ENCODE data around the gene LRRC32. TPM values are rescaled to one million over a fixed set of nuclear protein-coding genes. Genes with fewer than 3 reads are reported as not detected.

Gene LRRC32
- total and polyA plus RNA-seq, 10 of the 15 experiments (the other 5 are each of a cell fraction or from before 2014, with no cell fraction given) = 0.56 to 20.8 (median 7.4) TPM

- H3K4me1 ChIP-seq (ENCODE audit: control insufficient read depth, insufficient read depth, low read length) = peaks cover 34% of the 10 kb centered on the region
- H4K20me1 ChIP-seq (ENCODE audit: control insufficient read depth, insufficient read depth) = no peaks in the 10 kb centered on the region
- DNase-seq (ENCODE audit: low read depth, low spot score) (no peak), FAIRE-seq (no peak), ATAC-seq (no peak)
- RAD21 ChIA-PET (ENCODE audit: unreplicated experiment) = interaction anchor here (3.2 kb wide), 1 partner anchor 11 kb away, joined by 23 read pairs; no protein-coding TSS in a partner anchor
- no peak overlapping the region for H3K9ac ChIP-seq (ENCODE audit: control insufficient read depth, insufficient read depth, low read length)
- intact Hi-C loops (cut with micrococcal nuclease; ENCODE audit: unreplicated experiment) (no loop called here), in situ Hi-C loops (cut with MboI) (no loop called here)
- SMC1A ChIA-PET (ENCODE audit: uncharacterized antibody, unreplicated experiment) = interaction anchor here (0.7 to 2.3 kb wide), 6 partner anchors 9 to 64 kb away, joined by 3 to 9 read pairs (median 4); no protein-coding TSS in a partner anchor
- H2AFZ ChIP-seq (ENCODE audit: control insufficient read depth, low read depth, low read length) = no peak overlapping the region
- no peaks in the 10 kb centered on the region for H3K9me3 ChIP-seq (replicated peaks; ENCODE audit: control insufficient read depth, insufficient read depth, low read length)
- H3K79me2 ChIP-seq (ENCODE audit: control insufficient read depth, insufficient read depth, low read length) = no peaks in the 10 kb centered on the region
- H3K27me3 ChIP-seq (replicated peaks in 1 of 2; ENCODE audit: control insufficient read depth in 2 of 2, insufficient read depth in 2 of 2, low read length in 1 of 2) = no peaks in the 10 kb centered on the region; a peak in 1 of 4 replicates
- no peak overlapping the region for H3K27ac ChIP-seq (ENCODE audit: control insufficient read depth, insufficient read depth)
- no peak overlapping the region for H3K4me2 ChIP-seq (ENCODE audit: control insufficient read depth, insufficient read depth)
- BruUV-seq (replicated peaks) = no TSS peak
- CTCF ChIA-PET = interaction anchor here (0.8 to 3.6 kb wide), 3 partner anchors 28 to 65 kb away, joined by 3 to 12 read pairs (median 10); no protein-coding TSS in a partner anchor
- 58% methylated on average over 2 of the region's 2 CpGs for WGBS (ENCODE audit: insufficient coverage, insufficient replicate concordance, low lambda C conversion rate, missing lambda C conversion rate)
- no peaks in the 10 kb centered on the region for H3K36me3 ChIP-seq (ENCODE audit: control insufficient read depth in 2 of 2, insufficient read depth in 2 of 2, low read length in 1 of 2)
- POLR2A ChIA-PET = interaction anchor here (1.0 to 2.9 kb wide), 2 partner anchors 8 to 34 kb away, joined by 3 to 15 read pairs; no protein-coding TSS in a partner anchor
- no peak overlapping the region for H3K4me3 ChIP-seq
- TF ChIP-seq IRF4 (IDR thresholded peaks at IDR 0.05; ENCODE audit: low read depth, low read length) (no peak), CHD2 (IDR thresholded peaks at IDR 0.05; ENCODE audit: borderline replicate concordance, low read depth, low read length) (no peak), NR2F1 (conservative IDR thresholded peaks at IDR 0.05) (no peak), SMARCA5 (IDR thresholded peaks at IDR 0.05) (no peak), PAX8 (IDR thresholded peaks at IDR 0.05) (no peak), BMI1 (IDR thresholded peaks at IDR 0.05; ENCODE audit: borderline replicate concordance) (no peak), ZNF622 (IDR thresholded peaks at IDR 0.05) (no peak), SREBF1 (IDR thresholded peaks at IDR 0.05; ENCODE audit: low read length) (no peak), RCOR1 (conservative IDR thresholded peaks at IDR 0.05; ENCODE audit: low read depth, low read length) (no peak), ASH2L (IDR thresholded peaks at IDR 0.05; ENCODE audit: borderline replicate concordance, low read depth) (no peak), ZNF217 (IDR thresholded peaks at IDR 0.05) (no peak), RUNX3 (IDR thresholded peaks at IDR 0.05; ENCODE audit: low read length) (no peak), CHD1 (IDR thresholded peaks at IDR 0.05; ENCODE audit: low read depth, low read length) (no peak)
- TF ChIP-seq, protein P1, sequence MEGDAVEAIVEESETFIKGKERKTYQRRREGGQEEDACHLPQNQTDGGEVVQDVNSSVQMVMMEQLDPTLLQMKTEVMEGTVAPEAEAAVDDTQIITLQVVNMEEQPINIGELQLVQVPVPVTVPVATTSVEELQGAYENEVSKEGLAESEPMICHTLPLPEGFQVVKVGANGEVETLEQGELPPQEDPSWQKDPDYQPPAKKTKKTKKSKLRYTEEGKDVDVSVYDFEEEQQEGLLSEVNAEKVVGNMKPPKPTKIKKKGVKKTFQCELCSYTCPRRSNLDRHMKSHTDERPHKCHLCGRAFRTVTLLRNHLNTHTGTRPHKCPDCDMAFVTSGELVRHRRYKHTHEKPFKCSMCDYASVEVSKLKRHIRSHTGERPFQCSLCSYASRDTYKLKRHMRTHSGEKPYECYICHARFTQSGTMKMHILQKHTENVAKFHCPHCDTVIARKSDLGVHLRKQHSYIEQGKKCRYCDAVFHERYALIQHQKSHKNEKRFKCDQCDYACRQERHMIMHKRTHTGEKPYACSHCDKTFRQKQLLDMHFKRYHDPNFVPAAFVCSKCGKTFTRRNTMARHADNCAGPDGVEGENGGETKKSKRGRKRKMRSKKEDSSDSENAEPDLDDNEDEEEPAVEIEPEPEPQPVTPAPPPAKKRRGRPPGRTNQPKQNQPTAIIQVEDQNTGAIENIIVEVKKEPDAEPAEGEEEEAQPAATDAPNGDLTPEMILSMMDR (IDR thresholded peaks at IDR 0.05 in 2 of 3, conservative IDR thresholded peaks at IDR 0.05 in 1 of 3; ENCODE audit: control insufficient read depth in 2 of 3, extremely low read depth in 1 of 3, insufficient read depth in 1 of 3, low read depth in 3 of 3, low read length in 3 of 3) = no peak
- TF ChIP-seq, protein P2, sequence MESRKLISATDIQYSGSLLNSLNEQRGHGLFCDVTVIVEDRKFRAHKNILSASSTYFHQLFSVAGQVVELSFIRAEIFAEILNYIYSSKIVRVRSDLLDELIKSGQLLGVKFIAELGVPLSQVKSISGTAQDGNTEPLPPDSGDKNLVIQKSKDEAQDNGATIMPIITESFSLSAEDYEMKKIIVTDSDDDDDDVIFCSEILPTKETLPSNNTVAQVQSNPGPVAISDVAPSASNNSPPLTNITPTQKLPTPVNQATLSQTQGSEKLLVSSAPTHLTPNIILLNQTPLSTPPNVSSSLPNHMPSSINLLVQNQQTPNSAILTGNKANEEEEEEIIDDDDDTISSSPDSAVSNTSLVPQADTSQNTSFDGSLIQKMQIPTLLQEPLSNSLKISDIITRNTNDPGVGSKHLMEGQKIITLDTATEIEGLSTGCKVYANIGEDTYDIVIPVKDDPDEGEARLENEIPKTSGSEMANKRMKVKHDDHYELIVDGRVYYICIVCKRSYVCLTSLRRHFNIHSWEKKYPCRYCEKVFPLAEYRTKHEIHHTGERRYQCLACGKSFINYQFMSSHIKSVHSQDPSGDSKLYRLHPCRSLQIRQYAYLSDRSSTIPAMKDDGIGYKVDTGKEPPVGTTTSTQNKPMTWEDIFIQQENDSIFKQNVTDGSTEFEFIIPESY (IDR thresholded peaks at IDR 0.05) = no peak
These were observed 7.1 kb downstream of the LRRC32 start for GRCh38 chr11:76663486-76663810.
